Stomach (tissue), 4 donors: Measurements from ENCODE around the gene PDE3B.

Experiments used
- EP300 ChIP-seq: sonication (generic); formaldehyde crosslinking; IDR thresholded peaks from one replicate; pipeline ENCODE4 v1.6.1; 2017; ENCODE audit warnings: antibody characterized with exemption
- POLR2A ChIP-seq, 4 donors: fragments of 450-650 bp; IDR thresholded peaks; one replicate each; pipeline ENCODE4 v1.6.1; 2016; ENCODE audit warnings: antibody characterized with exemption in 4 of 4, control low read depth in 2 of 4, mild to moderate bottlenecking in 1 of 4, moderate library complexity in 1 of 4
- POLR2AphosphoS5 ChIP-seq, 3 donors: sonication (generic); formaldehyde crosslinking; IDR thresholded peaks; one replicate each; pipeline ENCODE4 v1.6.1; 2016; ENCODE audit warnings: antibody characterized with exemption in 3 of 3
- TF ChIP-seq, protein P1 (sequence below), 7 experiments: fragments of 450-650 bp in 4 of 7; fragments of 200-600 bp in 3 of 7; sonication (generic) in 3 of 7; IDR thresholded peaks; one replicate each; pipeline ENCODE4 v1.5.1; 2016 to 2019; ENCODE audit warnings: antibody characterized with exemption in 7 of 7, control low read depth in 2 of 7, mild to moderate bottlenecking in 1 of 7

DNA sequence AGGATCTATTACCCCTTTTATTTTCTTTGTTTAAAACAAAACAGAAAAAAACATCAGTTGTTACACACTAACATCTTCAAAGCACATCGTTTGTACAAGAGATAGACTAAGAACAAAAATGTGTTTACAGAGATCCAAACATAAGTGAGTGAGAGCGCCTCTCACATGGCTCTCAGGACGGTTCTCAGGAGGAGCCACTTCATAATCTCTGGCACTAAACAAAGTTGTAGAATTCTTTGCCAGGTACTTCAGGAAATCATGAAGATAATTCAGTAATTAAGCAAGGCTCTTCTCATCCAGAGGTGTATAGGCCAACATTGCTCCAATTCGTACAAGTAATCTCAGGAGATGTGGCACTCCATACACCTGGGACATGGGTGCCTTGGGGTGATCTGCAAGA, 29.8 kb downstream of the PDE3B start:
- TF ChIP-seq POLR2AphosphoS5 (IDR thresholded peaks at IDR 0.05): no peak
- TF ChIP-seq, protein P1, sequence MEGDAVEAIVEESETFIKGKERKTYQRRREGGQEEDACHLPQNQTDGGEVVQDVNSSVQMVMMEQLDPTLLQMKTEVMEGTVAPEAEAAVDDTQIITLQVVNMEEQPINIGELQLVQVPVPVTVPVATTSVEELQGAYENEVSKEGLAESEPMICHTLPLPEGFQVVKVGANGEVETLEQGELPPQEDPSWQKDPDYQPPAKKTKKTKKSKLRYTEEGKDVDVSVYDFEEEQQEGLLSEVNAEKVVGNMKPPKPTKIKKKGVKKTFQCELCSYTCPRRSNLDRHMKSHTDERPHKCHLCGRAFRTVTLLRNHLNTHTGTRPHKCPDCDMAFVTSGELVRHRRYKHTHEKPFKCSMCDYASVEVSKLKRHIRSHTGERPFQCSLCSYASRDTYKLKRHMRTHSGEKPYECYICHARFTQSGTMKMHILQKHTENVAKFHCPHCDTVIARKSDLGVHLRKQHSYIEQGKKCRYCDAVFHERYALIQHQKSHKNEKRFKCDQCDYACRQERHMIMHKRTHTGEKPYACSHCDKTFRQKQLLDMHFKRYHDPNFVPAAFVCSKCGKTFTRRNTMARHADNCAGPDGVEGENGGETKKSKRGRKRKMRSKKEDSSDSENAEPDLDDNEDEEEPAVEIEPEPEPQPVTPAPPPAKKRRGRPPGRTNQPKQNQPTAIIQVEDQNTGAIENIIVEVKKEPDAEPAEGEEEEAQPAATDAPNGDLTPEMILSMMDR (IDR thresholded peaks at IDR 0.05): no peak
- TF ChIP-seq EP300: no peak
- no peak for TF ChIP-seq POLR2A (IDR thresholded peaks at IDR 0.05)
